PC-3 (cell line): ENCODE measurements around the gene STX18. TPM values are rescaled to one million over a fixed set of nuclear protein-coding genes. Genes with fewer than 3 reads are reported as not detected.

Experiments used
- ATAC-seq: fragments of 200-7000 bp; cut with Tn5 transposase; 2 replicates; pipeline ENCODE4 v1.9.1; 2020; ENCODE audit warnings: mild to moderate bottlenecking, moderate library complexity
- BruUV-seq: library from RNA; stranded (reverse); fragments of 400-500 nt; replicated peaks from 2 replicates; lab custom pipeline; 2021; lab: Mats Ljungman, UMichigan
- CTCF ChIA-PET: fragments of 300-600 bp; sonication (Branson Sonifier 250); formaldehyde crosslinking; loops from one replicate; lab custom pipeline; 2022; ENCODE audit warnings: antibody characterized with exemption; lab: Charles Lee
- POLR2A ChIA-PET: fragments of 300-600 bp; sonication (Branson Sonifier 250); formaldehyde crosslinking; loops from one replicate; lab custom pipeline; 2022; ENCODE audit warnings: antibody characterized with exemption; ENCODE audit not compliant: unreplicated experiment; lab: Charles Lee
- DNase-seq: peaks from one replicate; pipeline ENCODE4 v3.0.0-alpha.2; 2015
- H2AFZ ChIP-seq: fragments of 300-600 bp; sonication (generic); 2 replicates; pipeline ENCODE4 v1.6.0; 2016; ENCODE audit warnings: antibody characterized with exemption, low read length
- H3F3A ChIP-seq: fragments of 300-600 bp; sonication (generic); one replicate; pipeline ENCODE4 v1.6.0; 2017; ENCODE audit warnings: antibody characterized with exemption, low read length, control low read depth, mild to moderate bottlenecking; ENCODE audit not compliant: unreplicated experiment
- H3K27ac ChIP-seq: fragments of 300-600 bp; sonication (generic); 2 replicates; pipeline ENCODE4 v1.5.1; 2016; ENCODE audit warnings: mild to moderate bottlenecking, low read length
- H3K27me3 ChIP-seq: fragments of 300-600 bp; sonication (generic); 2 replicates; pipeline ENCODE4 v1.6.1; 2016; ENCODE audit warnings: low read length, mixed read lengths
- H3K36me3 ChIP-seq: fragments of 300-600 bp; sonication (generic); 2 replicates; pipeline ENCODE4 v1.6.1; 2016; ENCODE audit warnings: low read depth, mixed run types, low read length, mixed read lengths
- H3K4me1 ChIP-seq: fragments of 300-600 bp; sonication (generic); 2 replicates; pipeline ENCODE4 v1.5.1; 2016; ENCODE audit warnings: low read length; ENCODE audit not compliant: insufficient read depth
- H3K4me2 ChIP-seq: fragments of 300-600 bp; sonication (generic); 2 replicates; pipeline ENCODE4 v1.6.0; 2016; ENCODE audit warnings: low read length
- H3K4me3 ChIP-seq: fragments of 300-600 bp; sonication (generic); 2 replicates; pipeline ENCODE4 v1.5.1; 2016; ENCODE audit warnings: mild to moderate bottlenecking, low read length, mixed read lengths
- H3K79me2 ChIP-seq: fragments of 300-600 bp; sonication (generic); 2 replicates; pipeline ENCODE4 v1.6.1; 2017; ENCODE audit warnings: low read length, mixed read lengths
- H3K9ac ChIP-seq: fragments of 300-600 bp; sonication (generic); 2 replicates; pipeline ENCODE4 v1.6.0; 2016; ENCODE audit warnings: mild to moderate bottlenecking, low read length
- H3K9me2 ChIP-seq: fragments of 300-600 bp; sonication (generic); replicated peaks from 2 replicates; pipeline ENCODE4 v1.6.1; 2016; ENCODE audit warnings: mixed run types, low read length, mixed read lengths
- H3K9me3 ChIP-seq: fragments of 300-600 bp; sonication (generic); 2 replicates; pipeline ENCODE4 v1.6.1; 2016; ENCODE audit warnings: low read length, mixed read lengths
- H4K20me1 ChIP-seq: fragments of 300-600 bp; sonication (generic); 2 replicates; pipeline ENCODE4 v1.6.1; 2016; ENCODE audit warnings: low read length, mixed read lengths
- EZH2 ChIP-seq: fragments of 300-600 bp; sonication (generic); IDR thresholded peaks from one replicate; pipeline ENCODE4 v1.6.1; 2017; ENCODE audit warnings: antibody characterized with exemption, mild to moderate bottlenecking, low read length; ENCODE audit not compliant: unreplicated experiment
- EZH2phosphoT487 ChIP-seq: fragments of 300-600 bp; sonication (generic); IDR thresholded peaks from 2 replicates; pipeline ENCODE4 v1.6.1; 2018; ENCODE audit warnings: mild to moderate bottlenecking, antibody characterized with exemption, low read length, borderline replicate concordance
- intact Hi-C: fragments of 100-400 bp; cut with micrococcal nuclease; formaldehyde crosslinking; loops from 2 replicates; pipeline ENCODE4 v1.9.0; 2023
- total RNA-seq: library from RNA; depleted of rRNA; stranded (reverse); fragments of >200 nt; gene quantifications from 2 replicates; pipeline ENCODE4 v1.2.3, GENCODE V29; 2014
- TF ChIP-seq, protein P1 (sequence below): fragments of 300-600 bp; sonication (generic); conservative IDR thresholded peaks from 2 replicates; pipeline ENCODE4 v1.5.1; 2017; ENCODE audit warnings: antibody characterized with exemption, low read depth, mild to moderate bottlenecking, low read length

The STX18 gene
- total RNA-seq, 1 experiment from 2014 or later, result 25.0 TPM

DNA sequence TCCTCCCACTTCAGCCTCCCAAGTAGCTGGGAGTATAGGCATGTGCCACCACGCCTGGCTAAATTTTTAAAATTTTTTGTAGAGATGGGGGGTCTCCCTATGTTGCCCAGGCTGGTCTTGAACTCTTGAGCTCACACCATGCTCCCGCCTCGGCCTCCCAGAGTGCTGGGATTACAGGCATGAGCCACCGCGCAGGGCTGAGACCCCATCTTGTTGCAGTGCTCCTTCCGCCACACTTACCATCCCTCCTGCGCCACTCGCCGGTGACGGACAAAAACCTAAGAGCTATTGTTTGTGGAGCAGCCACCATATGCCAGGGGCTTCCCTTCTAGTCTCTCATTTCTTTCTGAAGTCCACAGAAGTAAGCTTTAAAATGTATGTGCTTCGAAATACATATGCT, 120.5 kb downstream of the STX18 start:
- ChIA-PET CTCF (no interaction called here), POLR2A (no interaction called here)
- Histone ChIP-seq H3K4me3 (no peak overlapping the region), H3K27me3 (no peaks in the 10 kb centered on the region), H3K27ac (no peak overlapping the region), H3K9me3 (no peaks in the 10 kb centered on the region), H3K36me3 (no peaks in the 10 kb centered on the region; the same call in 1 of the 2 replicates), H3F3A (no peaks in the 10 kb centered on the region), H2AFZ (no peak overlapping the region), H3K4me2 (no peak overlapping the region), H4K20me1 (no peaks in the 10 kb centered on the region), H3K4me1 (no peaks in the 10 kb centered on the region), H3K79me2 (no peaks in the 10 kb centered on the region), H3K9me2 (no peaks in the 10 kb centered on the region), H3K9ac (no peak overlapping the region)
- DNase-seq (no peak), ATAC-seq (no peak)
- no TSS peak for BruUV-seq
- no peak for TF ChIP-seq EZH2phosphoT487
- no peak for TF ChIP-seq EZH2
- TF ChIP-seq, protein P1, sequence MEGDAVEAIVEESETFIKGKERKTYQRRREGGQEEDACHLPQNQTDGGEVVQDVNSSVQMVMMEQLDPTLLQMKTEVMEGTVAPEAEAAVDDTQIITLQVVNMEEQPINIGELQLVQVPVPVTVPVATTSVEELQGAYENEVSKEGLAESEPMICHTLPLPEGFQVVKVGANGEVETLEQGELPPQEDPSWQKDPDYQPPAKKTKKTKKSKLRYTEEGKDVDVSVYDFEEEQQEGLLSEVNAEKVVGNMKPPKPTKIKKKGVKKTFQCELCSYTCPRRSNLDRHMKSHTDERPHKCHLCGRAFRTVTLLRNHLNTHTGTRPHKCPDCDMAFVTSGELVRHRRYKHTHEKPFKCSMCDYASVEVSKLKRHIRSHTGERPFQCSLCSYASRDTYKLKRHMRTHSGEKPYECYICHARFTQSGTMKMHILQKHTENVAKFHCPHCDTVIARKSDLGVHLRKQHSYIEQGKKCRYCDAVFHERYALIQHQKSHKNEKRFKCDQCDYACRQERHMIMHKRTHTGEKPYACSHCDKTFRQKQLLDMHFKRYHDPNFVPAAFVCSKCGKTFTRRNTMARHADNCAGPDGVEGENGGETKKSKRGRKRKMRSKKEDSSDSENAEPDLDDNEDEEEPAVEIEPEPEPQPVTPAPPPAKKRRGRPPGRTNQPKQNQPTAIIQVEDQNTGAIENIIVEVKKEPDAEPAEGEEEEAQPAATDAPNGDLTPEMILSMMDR, result no peak
- intact Hi-C loops, result no loop called here

DNA sequence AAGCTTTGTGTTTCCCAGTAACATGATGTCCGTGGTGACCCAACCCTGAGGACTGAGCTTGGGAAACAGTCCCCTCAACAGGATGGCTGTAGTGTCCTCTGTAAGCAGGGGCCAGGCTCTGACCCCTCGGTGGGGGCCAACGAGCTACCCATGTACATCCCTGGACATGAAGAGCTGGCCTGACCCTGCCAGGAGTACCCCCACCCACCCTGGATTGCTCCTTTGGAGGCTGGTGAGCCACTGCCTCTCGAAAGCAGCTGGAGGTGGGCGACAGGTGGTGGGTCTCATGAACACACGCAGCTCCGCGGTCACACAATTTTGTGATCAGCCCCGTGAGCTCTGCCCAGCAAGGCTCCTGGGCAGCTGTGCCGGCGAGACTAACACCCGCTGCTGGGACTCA, 121.4 kb downstream of the STX18 start:
- intact Hi-C loops, result no loop called here
- no peak overlapping the region for H3K4me3 ChIP-seq
- H2AFZ ChIP-seq, result no peak overlapping the region
- no peaks in the 10 kb centered on the region for H3K27me3 ChIP-seq
- ATAC-seq, result no peak
- POLR2A ChIA-PET, result no interaction called here
- H3K27ac ChIP-seq, result no peak overlapping the region
- no peaks in the 10 kb centered on the region for H3K9me3 ChIP-seq
- CTCF ChIA-PET, result no interaction called here
- no peaks in the 10 kb centered on the region for H3K79me2 ChIP-seq
- H3K9me2 ChIP-seq, result no peaks in the 10 kb centered on the region
- no peaks in the 10 kb centered on the region for H3K4me1 ChIP-seq
- DNase-seq, result no peak
- no peaks in the 10 kb centered on the region for H4K20me1 ChIP-seq
- no TSS peak for BruUV-seq
- no peaks in the 10 kb centered on the region for H3F3A ChIP-seq
- TF ChIP-seq EZH2 (no peak), EZH2phosphoT487 (no peak)
- TF ChIP-seq, protein P1, result no peak
- H3K4me2 ChIP-seq, result no peak overlapping the region
- H3K9ac ChIP-seq, result no peak overlapping the region
- H3K36me3 ChIP-seq, result no peaks in the 10 kb centered on the region; the same call in 1 of the 2 replicates

DNA sequence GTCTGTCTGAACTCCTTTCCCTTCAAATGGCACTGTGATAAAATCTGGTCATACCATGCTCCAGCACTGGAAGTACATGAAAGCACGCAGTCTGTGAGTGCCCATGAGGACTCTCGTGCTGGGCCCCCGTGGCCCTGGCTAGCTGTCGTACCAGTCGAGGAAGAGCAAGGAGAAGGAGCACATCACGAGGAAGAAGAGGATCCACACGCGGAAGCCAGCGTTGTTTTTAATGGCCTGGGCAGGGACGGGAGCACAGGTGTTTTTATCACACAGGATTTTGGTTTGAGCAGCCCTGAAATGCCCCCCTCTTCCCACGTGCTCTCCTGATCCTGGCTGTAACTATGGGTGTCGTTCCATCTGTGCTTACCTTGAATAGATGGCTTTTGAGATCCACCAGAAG, 122.0 kb downstream of the STX18 start:
- no peak for DNase-seq
- ChIA-PET CTCF (no interaction called here), POLR2A (no interaction called here)
- TF ChIP-seq EZH2, result no peak
- TF ChIP-seq, protein P1, result no peak
- no peak for TF ChIP-seq EZH2phosphoT487
- H3K27ac ChIP-seq, result no peak overlapping the region
- ATAC-seq, result no peak
- H3K4me2 ChIP-seq, result no peak overlapping the region
- no peak overlapping the region for H3K4me3 ChIP-seq
- no peaks in the 10 kb centered on the region for H3K27me3 ChIP-seq
- H3F3A ChIP-seq, result no peaks in the 10 kb centered on the region
- no peak overlapping the region for H2AFZ ChIP-seq
- H3K4me1 ChIP-seq, result no peaks in the 10 kb centered on the region
- no peaks in the 10 kb centered on the region for H3K9me3 ChIP-seq
- H3K79me2 ChIP-seq, result no peaks in the 10 kb centered on the region
- BruUV-seq, result no TSS peak
- intact Hi-C loops, result no loop called here
- no peaks in the 10 kb centered on the region for H3K9me2 ChIP-seq
- H3K9ac ChIP-seq, result no peak overlapping the region
- H4K20me1 ChIP-seq, result no peaks in the 10 kb centered on the region
- no peaks in the 10 kb centered on the region; the same call in 1 of the 2 replicates for H3K36me3 ChIP-seq
